ENCODE results near the gene SULT4A1. TPM values are rescaled to one million over a fixed set of nuclear protein-coding genes. Genes with fewer than 3 reads are reported as not detected.

Gene SULT4A1
- total RNA-seq, 4 donors from 2014 or later = 1.0 to 1.3 (median 1.3) TPM

DNA sequence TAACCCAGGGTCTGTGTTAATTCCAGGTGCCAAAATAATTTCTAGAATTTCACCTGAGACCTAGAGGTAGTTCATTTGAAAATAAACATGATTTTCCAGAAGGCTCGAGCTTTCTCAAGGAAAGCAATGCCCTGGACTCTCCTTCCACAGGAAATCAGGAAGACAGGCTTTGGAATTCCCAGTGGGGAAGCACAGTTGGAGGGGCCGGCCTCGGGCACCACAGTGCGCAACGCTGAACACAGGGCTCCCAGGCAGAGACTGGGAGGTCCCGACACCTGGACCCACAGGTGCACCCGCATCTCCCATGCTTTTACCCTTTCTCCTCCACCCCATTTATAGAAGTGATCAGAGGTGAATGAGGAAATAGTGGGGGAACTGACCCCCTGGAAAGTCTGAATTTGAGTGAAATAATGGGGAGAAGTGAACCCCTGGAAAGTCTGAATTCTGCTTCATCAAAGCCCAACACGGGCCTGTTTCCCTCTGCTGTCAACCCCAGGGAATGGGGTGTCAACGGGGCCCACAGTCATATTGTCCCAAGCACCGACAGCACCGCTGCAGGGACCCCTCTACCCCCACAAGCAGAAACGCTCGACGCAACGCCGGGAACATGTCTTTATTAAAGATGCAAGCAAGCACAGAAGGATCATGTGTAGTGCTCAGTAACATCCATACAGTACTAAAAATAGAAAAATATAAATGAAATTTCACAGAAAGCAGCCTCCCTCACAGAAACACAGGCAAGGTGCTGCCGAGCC is 38.2 kb downstream of the SULT4A1 start:
- H3K4me3 ChIP-seq = no peak overlapping the region
- H3K27me3 ChIP-seq = peaks cover 0 to 57% (median 0%) of the 10 kb centered on the region in 4 donors
- DNase-seq (ENCODE audit: extremely low spot score) = no peak
- TF ChIP-seq POLR2A (IDR thresholded peaks at IDR 0.05; ENCODE audit: low read depth) = no peak
- TF ChIP-seq, protein P1, sequence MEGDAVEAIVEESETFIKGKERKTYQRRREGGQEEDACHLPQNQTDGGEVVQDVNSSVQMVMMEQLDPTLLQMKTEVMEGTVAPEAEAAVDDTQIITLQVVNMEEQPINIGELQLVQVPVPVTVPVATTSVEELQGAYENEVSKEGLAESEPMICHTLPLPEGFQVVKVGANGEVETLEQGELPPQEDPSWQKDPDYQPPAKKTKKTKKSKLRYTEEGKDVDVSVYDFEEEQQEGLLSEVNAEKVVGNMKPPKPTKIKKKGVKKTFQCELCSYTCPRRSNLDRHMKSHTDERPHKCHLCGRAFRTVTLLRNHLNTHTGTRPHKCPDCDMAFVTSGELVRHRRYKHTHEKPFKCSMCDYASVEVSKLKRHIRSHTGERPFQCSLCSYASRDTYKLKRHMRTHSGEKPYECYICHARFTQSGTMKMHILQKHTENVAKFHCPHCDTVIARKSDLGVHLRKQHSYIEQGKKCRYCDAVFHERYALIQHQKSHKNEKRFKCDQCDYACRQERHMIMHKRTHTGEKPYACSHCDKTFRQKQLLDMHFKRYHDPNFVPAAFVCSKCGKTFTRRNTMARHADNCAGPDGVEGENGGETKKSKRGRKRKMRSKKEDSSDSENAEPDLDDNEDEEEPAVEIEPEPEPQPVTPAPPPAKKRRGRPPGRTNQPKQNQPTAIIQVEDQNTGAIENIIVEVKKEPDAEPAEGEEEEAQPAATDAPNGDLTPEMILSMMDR (IDR thresholded peaks at IDR 0.05) = no peak
- no peak for TF ChIP-seq POLR2AphosphoS5 (IDR thresholded peaks at IDR 0.05)
- intact Hi-C loops (cut with DNase I) = loop anchor here (10.0 kb wide), 1 partner anchor 439 kb away; no protein-coding TSS in a partner anchor
- H3K9me3 ChIP-seq = no peaks in the 10 kb centered on the region
- H3K27ac ChIP-seq (replicated peaks in 1 of 4) = no peak overlapping the region
- no peaks in the 10 kb centered on the region for H3K36me3 ChIP-seq
- H3K4me1 ChIP-seq = peaks cover under 1 to 29% (median 23%) of the 10 kb centered on the region in 4 donors
- 83% methylated on average over 17 of the region's 17 CpGs for WGBS

- peaks cover 0 to 24% (median 17%) of the 10 kb centered on the region in 4 donors for H3K4me1 ChIP-seq
- H3K4me3 ChIP-seq = no peak overlapping the region
- no peak for TF ChIP-seq POLR2A (IDR thresholded peaks at IDR 0.05; ENCODE audit: low read depth)
- TF ChIP-seq POLR2AphosphoS5 (IDR thresholded peaks at IDR 0.05) = no peak
- TF ChIP-seq, protein P1 (IDR thresholded peaks at IDR 0.05) = no peak
- TF ChIP-seq EP300 (IDR thresholded peaks at IDR 0.05) = no peak
- no peaks in the 10 kb centered on the region for H3K9me3 ChIP-seq
- peaks cover 0 to 59% (median 0%) of the 10 kb centered on the region in 4 donors for H3K27me3 ChIP-seq
- intact Hi-C loops (cut with DNase I) = loop anchor here (10.0 kb wide), 1 partner anchor 439 kb away; no protein-coding TSS in a partner anchor
- DNase-seq (ENCODE audit: extremely low spot score) = no peak
- H3K27ac ChIP-seq (replicated peaks in 1 of 4) = no peak overlapping the region
- no peaks in the 10 kb centered on the region for H3K36me3 ChIP-seq
- 65% methylated on average over 12 of the region's 13 CpGs for WGBS
These were observed 38.9 kb downstream of the SULT4A1 start for GRCh38 chr22:43823353-43823908.

DNA sequence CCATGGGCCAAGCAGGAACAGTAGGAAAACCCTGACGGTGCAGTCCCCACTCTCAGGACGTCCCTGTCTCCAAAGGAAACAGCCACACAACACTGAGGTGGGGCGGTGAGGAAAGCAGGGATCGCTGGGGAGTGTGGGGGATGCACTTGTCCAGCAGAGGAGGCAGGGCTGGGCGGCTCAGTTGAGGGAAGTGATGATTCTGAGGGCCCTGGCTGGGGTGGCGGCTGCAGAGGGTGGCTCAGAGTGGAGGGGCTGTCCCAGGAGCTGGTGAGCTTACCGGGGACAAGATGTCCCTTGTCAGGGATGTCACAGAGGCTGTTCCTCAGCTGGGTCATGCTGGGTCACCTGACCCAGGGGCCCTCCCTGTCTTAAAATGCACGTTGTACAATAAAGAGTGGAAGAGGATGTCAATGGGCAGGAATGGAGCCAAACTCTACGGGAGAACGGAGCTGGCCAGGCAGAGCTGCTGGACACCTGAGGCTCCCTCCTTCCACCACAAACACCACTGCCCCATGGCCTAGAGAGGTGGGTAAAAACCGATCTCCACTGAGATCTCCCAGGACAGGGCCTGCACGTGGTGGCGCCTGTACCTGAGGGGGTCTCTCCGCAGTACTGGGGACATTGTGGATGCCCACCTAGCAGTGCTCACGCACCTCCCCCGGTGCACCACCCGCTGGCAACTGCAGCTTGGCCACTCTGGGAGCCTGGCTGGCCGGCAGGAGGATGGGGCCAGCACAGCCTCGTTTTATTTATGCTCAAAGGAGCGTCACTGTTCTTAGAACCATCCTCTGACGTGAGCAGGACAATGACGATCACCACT is 40.5 kb downstream of the SULT4A1 start:
- intact Hi-C loops (cut with DNase I) = loop anchor here (10.0 kb wide), 1 partner anchor 437 kb away; no protein-coding TSS in a partner anchor
- 57% methylated on average over 15 of the region's 22 CpGs for WGBS
- Histone ChIP-seq H3K9me3 (no peaks in the 10 kb centered on the region), H3K4me3 (no peak overlapping the region), H3K27ac (replicated peaks in 1 of 4) (no peak overlapping the region), H3K27me3 (peaks cover 0 to 59% (median 0%) of the 10 kb centered on the region in 4 donors), H3K4me1 (peaks cover 0 to 8% (median 8%) of the 10 kb centered on the region in 4 donors), H3K36me3 (no peaks in the 10 kb centered on the region)
- TF ChIP-seq POLR2A (IDR thresholded peaks at IDR 0.05; ENCODE audit: low read depth) (no peak), EP300 (IDR thresholded peaks at IDR 0.05) (no peak), POLR2AphosphoS5 (IDR thresholded peaks at IDR 0.05) (no peak)
- TF ChIP-seq, protein P1 (IDR thresholded peaks at IDR 0.05) = no peak
- DNase-seq (ENCODE audit: extremely low spot score) = no peak

DNA sequence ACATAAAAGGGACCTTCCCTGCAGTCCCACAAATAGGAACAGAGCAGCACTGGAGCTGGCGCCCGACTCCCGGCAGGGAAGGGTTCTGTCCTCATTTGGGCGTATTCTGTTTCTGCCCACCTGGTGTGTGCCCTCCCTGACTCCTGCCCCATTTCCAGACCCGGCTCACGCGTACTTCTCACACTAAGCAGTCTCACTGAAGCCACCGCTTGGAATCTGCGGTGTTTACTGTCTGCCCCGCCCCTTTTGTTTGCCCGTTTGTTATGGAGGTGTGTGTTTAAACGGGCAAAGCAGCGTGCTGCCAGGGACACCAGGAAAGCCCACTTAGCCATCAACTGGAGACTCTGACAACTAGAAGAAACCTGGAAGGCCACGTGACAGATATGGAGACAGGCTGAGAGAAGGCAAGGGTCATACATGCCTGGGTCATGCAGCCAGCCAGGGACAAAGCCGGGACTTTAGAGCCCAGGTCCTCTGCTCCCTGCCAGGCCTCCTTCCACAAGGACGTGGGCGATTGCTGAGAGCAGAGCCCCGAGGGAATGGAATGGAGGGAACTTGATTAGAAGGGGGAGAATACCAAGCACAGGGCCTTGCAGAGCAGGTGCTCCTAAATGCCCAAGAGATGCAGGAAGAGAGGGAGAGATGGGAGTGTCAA is 41.5 kb downstream of the SULT4A1 start:
- 77% methylated on average over 18 of the region's 18 CpGs for WGBS
- intact Hi-C loops (cut with DNase I) = loop anchor here (10.0 kb wide), 1 partner anchor 436 kb away; no protein-coding TSS in a partner anchor
- H3K9me3 ChIP-seq = no peaks in the 10 kb centered on the region
- H3K27ac ChIP-seq (replicated peaks in 1 of 4) = no peak overlapping the region
- H3K27me3 ChIP-seq = peaks cover 0 to 59% (median 0%) of the 10 kb centered on the region in 4 donors
- H3K36me3 ChIP-seq = no peaks in the 10 kb centered on the region
- H3K4me3 ChIP-seq = no peak overlapping the region
- H3K4me1 ChIP-seq = no peaks in the 10 kb centered on the region
- TF ChIP-seq EP300 (IDR thresholded peaks at IDR 0.05) (no peak), POLR2AphosphoS5 (IDR thresholded peaks at IDR 0.05) (no peak), POLR2A (IDR thresholded peaks at IDR 0.05; ENCODE audit: low read depth) (no peak)
- TF ChIP-seq, protein P1 (IDR thresholded peaks at IDR 0.05) = no peak
- no peak for DNase-seq (ENCODE audit: extremely low spot score)
